Fibroblast of lung (primary cell): Measurements from ENCODE around the gene NYNRIN. TPM values are rescaled to one million over a fixed set of nuclear protein-coding genes. Genes with fewer than 3 reads are reported as not detected.

ENCODE experiments used
- DNase-seq, 2 donors: peaks; one replicate each; pipeline versions ENCODE4 v3.0.0 to v3.0.0-alpha.2; 2010; ENCODE audit warnings: low read depth in 2 of 2
- H2AFZ ChIP-seq: 2 replicates; pipeline ENCODE4 v1.5.1; 2012; ENCODE audit warnings: low read length, control low read depth, inconsistent platforms
- H3K27ac ChIP-seq: 2 replicates; pipeline ENCODE4 v1.5.1; 2011; ENCODE audit warnings: low read length, control low read depth; ENCODE audit not compliant: insufficient read depth
- H3K27me3 ChIP-seq: 2 replicates; pipeline ENCODE4 v1.5.1; 2011; ENCODE audit warnings: mild to moderate bottlenecking, low read length; ENCODE audit not compliant: control insufficient read depth, insufficient read depth
- H3K36me3 ChIP-seq: 2 replicates; pipeline ENCODE4 v1.5.1; 2011; ENCODE audit warnings: low read length; ENCODE audit not compliant: control insufficient read depth, insufficient read depth
- H3K4me1 ChIP-seq: 2 replicates; pipeline ENCODE4 v1.5.1; 2011; ENCODE audit warnings: low read length; ENCODE audit not compliant: control insufficient read depth, insufficient read depth; ENCODE audit errors: extremely low read depth
- H3K4me2 ChIP-seq: 2 replicates; pipeline ENCODE4 v1.5.1; 2011; ENCODE audit warnings: low read length, control low read depth; ENCODE audit not compliant: insufficient read depth; ENCODE audit errors: extremely low read depth
- H3K4me3 ChIP-seq, 4 experiments: fragments of 200-600 bp in 1 of 4; sonication (generic) in 1 of 4; replicated peaks in 1 of 4; 2 replicates each; pipeline ENCODE4 v1.5.1; 2011 to 2016; ENCODE audit warnings: low read length in 4 of 4, low read depth in 3 of 4, mild to moderate bottlenecking in 3 of 4, control low read depth in 2 of 4, inconsistent platforms in 1 of 4, mixed read lengths in 1 of 4; ENCODE audit not compliant: insufficient read depth in 1 of 4; ENCODE audit errors: control extremely low read depth in 1 of 4
- H3K79me2 ChIP-seq: 2 replicates; pipeline ENCODE4 v1.5.1; 2012; ENCODE audit warnings: mild to moderate bottlenecking, low read length, inconsistent platforms; ENCODE audit not compliant: control insufficient read depth, insufficient read depth
- H3K9ac ChIP-seq: 2 replicates; pipeline ENCODE4 v1.5.1; 2011; ENCODE audit warnings: mild to moderate bottlenecking, low read length, control low read depth; ENCODE audit not compliant: insufficient read depth
- H3K9me3 ChIP-seq: 2 replicates; pipeline ENCODE4 v1.5.1; 2012; ENCODE audit warnings: low read depth, low read length; ENCODE audit not compliant: control insufficient read depth, insufficient read depth
- H4K20me1 ChIP-seq: 2 replicates; pipeline ENCODE4 v1.5.1; 2011; ENCODE audit warnings: low read length; ENCODE audit not compliant: control insufficient read depth, insufficient read depth; ENCODE audit errors: extremely low read depth
- EZH2 ChIP-seq: IDR thresholded peaks from 2 replicates; pipeline ENCODE4 v1.5.1; 2012; ENCODE audit warnings: low read length, control low read depth, mild to moderate bottlenecking; ENCODE audit errors: missing control alignments
- polyA plus RNA-seq, 2 donors: library from polyadenylated mRNA; depleted of rRNA in 1 of 2; stranded (reverse) in 1 of 2; unstranded in 1 of 2; fragments of >200 nt; gene quantifications; 2 replicates each; pipeline ENCODE4 v1.2.1, GENCODE V29; 2011 to 2012; ENCODE audit warnings: missing spikeins in 1 of 2
- total RNA-seq: library from RNA; depleted of rRNA; stranded (reverse); fragments of >200 nt; gene quantifications from 2 replicates; pipeline ENCODE4 v1.2.1, GENCODE V29; 2014
- TF ChIP-seq, protein P1 (sequence below), 2 donors: IDR thresholded peaks in 1 of 2; conservative IDR thresholded peaks in 1 of 2; 1 replicate in 1 of 2; 2 replicates in 1 of 2; pipeline ENCODE4 v1.5.1; 2011 to 2012; ENCODE audit warnings: low read length in 2 of 2, control low read depth in 1 of 2, inconsistent platforms in 1 of 2, low read depth in 1 of 2, mild to moderate bottlenecking in 1 of 2

Gene NYNRIN
- total and polyA plus RNA-seq, 2 donors (not counting 1 experiment from before 2014, with no cell fraction given) = 7.7 to 16.2 TPM

DNA sequence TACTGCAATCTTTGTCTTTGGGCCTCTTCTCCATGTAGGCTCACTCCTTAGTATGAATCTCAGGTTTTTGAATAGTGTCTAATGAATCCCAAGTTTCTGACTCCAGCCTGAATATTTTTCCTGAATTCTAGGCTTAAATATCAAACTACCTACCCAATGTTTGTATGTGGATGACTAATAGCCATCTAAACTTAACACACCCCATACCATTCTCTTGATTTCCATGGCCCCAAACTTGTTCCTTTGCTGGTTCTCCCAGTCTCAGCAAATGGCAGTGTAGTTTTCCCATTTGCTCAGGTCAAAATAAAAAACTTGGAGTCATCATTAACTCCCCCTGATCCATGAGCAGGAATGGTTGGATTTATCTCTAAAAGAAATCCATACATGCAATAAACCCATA lies 62.5 kb downstream of the NYNRIN start:
- H3K27ac ChIP-seq = no peak overlapping the region
- DNase-seq = no peak
- H3K79me2 ChIP-seq = no peaks in the 10 kb centered on the region
- no peak overlapping the region for H3K4me2 ChIP-seq
- no peak overlapping the region for H3K4me3 ChIP-seq
- H2AFZ ChIP-seq = no peak overlapping the region
- no peaks in the 10 kb centered on the region for H3K27me3 ChIP-seq
- no peaks in the 10 kb centered on the region for H3K36me3 ChIP-seq
- no peak overlapping the region for H3K9ac ChIP-seq
- no peaks in the 10 kb centered on the region for H3K9me3 ChIP-seq
- no peaks in the 10 kb centered on the region for H3K4me1 ChIP-seq
- no peaks in the 10 kb centered on the region for H4K20me1 ChIP-seq
- TF ChIP-seq, protein P1, sequence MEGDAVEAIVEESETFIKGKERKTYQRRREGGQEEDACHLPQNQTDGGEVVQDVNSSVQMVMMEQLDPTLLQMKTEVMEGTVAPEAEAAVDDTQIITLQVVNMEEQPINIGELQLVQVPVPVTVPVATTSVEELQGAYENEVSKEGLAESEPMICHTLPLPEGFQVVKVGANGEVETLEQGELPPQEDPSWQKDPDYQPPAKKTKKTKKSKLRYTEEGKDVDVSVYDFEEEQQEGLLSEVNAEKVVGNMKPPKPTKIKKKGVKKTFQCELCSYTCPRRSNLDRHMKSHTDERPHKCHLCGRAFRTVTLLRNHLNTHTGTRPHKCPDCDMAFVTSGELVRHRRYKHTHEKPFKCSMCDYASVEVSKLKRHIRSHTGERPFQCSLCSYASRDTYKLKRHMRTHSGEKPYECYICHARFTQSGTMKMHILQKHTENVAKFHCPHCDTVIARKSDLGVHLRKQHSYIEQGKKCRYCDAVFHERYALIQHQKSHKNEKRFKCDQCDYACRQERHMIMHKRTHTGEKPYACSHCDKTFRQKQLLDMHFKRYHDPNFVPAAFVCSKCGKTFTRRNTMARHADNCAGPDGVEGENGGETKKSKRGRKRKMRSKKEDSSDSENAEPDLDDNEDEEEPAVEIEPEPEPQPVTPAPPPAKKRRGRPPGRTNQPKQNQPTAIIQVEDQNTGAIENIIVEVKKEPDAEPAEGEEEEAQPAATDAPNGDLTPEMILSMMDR (conservative IDR thresholded peaks at IDR 0.05 in 1 of 2, IDR thresholded peaks at IDR 0.05 in 1 of 2; ENCODE audit: low read depth in 1 of 2, low read length in 2 of 2) = no peak
- TF ChIP-seq EZH2 = no peak

DNA sequence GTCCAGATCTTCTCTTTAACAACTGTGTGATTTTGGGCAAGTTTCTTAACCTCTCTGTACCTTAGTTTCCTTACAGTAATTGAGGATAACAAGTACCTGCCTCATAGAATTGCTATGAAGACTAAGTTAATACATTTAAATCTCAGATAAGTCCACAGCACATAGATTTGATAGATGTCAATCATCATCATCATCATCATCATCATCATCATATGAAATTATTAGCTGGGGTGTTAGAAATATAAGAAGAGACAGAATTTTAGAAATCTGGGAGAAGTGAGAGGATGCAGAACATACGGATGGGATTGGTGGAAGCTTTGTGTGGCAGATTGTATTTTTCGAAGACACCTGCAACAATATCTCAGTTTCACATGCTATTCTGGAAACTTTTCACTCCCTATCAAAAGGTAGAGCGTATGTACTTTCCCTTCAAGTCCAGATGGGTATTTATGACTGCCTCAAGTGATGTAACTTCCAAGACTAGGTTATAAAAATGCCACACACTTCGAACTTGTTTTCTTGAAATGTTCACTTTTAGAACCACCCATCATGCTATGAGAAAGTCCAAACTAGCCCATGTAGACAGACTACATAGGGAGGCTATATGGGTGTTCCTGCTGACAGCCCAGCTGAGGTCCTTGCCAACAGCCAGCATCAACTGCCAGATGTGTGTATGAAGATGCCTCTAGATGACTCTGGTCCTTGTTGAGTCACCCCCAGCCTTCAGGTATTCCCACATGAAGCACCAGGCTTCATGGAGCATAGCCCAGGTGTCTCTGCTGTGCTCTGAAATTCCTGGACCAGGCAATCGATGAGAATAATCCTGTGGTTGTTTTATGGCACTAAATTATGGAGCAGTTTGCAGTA lies 64.4 kb downstream of the NYNRIN start:
- TF ChIP-seq, protein P1 (conservative IDR thresholded peaks at IDR 0.05 in 1 of 2, IDR thresholded peaks at IDR 0.05 in 1 of 2; ENCODE audit: low read depth in 1 of 2, low read length in 2 of 2) = no peak
- no peak for TF ChIP-seq EZH2
- no peak overlapping the region for H3K27ac ChIP-seq
- H3K4me3 ChIP-seq = no peak overlapping the region
- H3K9me3 ChIP-seq = no peaks in the 10 kb centered on the region
- H3K4me2 ChIP-seq = no peak overlapping the region
- no peaks in the 10 kb centered on the region for H4K20me1 ChIP-seq
- no peak for DNase-seq
- no peaks in the 10 kb centered on the region for H3K27me3 ChIP-seq
- no peak overlapping the region for H2AFZ ChIP-seq
- H3K36me3 ChIP-seq = no peaks in the 10 kb centered on the region
- no peaks in the 10 kb centered on the region for H3K79me2 ChIP-seq
- H3K9ac ChIP-seq = no peak overlapping the region
- no peaks in the 10 kb centered on the region for H3K4me1 ChIP-seq

DNA sequence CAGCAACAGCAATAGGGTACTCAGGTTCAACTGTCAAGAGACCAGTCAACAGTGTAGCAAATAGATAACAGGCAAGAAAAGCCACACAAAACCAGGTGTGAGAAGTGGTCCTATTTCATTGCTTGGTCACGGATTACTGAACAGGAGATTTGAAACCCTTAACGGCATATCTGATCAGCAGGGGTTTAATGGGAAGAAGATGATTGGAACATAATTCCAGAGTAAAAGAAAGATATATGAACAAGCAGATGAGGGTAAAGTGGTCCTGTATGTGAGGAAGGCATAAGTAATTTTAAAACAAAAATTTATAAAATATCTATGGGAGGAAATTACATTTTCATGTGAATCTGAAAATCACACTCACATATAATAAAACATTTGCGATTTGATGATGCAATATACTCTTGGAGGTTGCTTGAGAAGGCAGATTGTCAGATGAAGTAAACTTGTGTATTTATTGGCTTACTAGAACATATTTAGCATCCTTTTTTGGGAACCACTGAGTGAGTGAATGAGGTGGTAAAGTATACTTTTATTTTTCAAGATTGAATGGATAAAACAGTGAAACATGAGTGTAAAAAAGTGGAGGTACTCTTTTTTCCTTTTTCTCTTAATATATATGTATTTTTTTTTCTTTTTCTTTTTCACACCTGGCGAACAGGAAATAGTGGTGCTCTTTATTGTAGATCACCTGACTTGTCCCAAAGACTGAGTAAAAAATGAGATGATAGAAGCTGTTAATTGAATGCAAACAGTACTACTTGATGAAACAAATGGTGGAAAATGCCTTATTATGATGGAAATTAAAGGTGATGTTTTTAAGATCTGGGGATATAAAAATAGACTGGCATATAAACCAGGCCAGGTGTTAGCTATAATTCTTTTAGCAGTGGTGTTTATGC lies 65.3 kb downstream of the NYNRIN start:
- H3K4me2 ChIP-seq = no peak overlapping the region
- TF ChIP-seq, protein P1 (conservative IDR thresholded peaks at IDR 0.05 in 1 of 2, IDR thresholded peaks at IDR 0.05 in 1 of 2; ENCODE audit: low read depth in 1 of 2, low read length in 2 of 2) = no peak
- TF ChIP-seq EZH2 = no peak
- H3K9me3 ChIP-seq = no peaks in the 10 kb centered on the region
- H2AFZ ChIP-seq = no peak overlapping the region
- H3K36me3 ChIP-seq = no peaks in the 10 kb centered on the region
- H3K4me1 ChIP-seq = no peaks in the 10 kb centered on the region
- H3K4me3 ChIP-seq = no peak overlapping the region
- no peak overlapping the region for H3K9ac ChIP-seq
- no peak overlapping the region for H3K27ac ChIP-seq
- DNase-seq = no peak
- no peaks in the 10 kb centered on the region for H3K79me2 ChIP-seq
- no peaks in the 10 kb centered on the region for H3K27me3 ChIP-seq
- no peaks in the 10 kb centered on the region for H4K20me1 ChIP-seq
